Mesenteric fat pad (tissue), 1 donor: Measurements from ENCODE around the gene DYNLL2. TPM values are rescaled to one million over a fixed set of nuclear protein-coding genes. Genes with fewer than 3 reads are reported as not detected.
"Not testable (repeated sequence)": the region's sequence is repeated elsewhere in the genome, so short reads cannot be mapped to it uniquely, and the experiment has no call there.

ENCODE experiments used
- DNase-seq: peaks from one replicate; pipeline ENCODE4 v3.0.0-alpha.2; 2020; ENCODE audit warnings: low spot score
- total RNA-seq: library from RNA; stranded (reverse); fragmentation: NEBNext Ultra II Directional; extraction: Animal tissue kit (Norgen Biotek cat#: 25700); gene quantifications from one replicate; pipeline ENCODE4 v1.2.1, GENCODE V29; 2021
- donor health status: DM: yes; HTN: yes; CAD: no.

DYNLL2 gene
- total RNA-seq, 1 donor from 2014 or later: 32.2 TPM

GRCh38 chr17:58100506-58100905, 17.3 kb downstream of the DYNLL2 start:
- DNase-seq: no peak

GRCh38 chr17:58101898-58102297, 18.7 kb downstream of the DYNLL2 start:
- DNase-seq: not testable (repeated sequence)

GRCh38 chr17:58105093-58105492, 21.9 kb downstream of the DYNLL2 start:
- DNase-seq: no peak

- DNase-seq: no peak
Measured at GRCh38 chr17:58107306-58107705, 24.1 kb downstream of the DYNLL2 start.

- DNase-seq: no peak
Measured at GRCh38 chr17:58109197-58109596, 26.0 kb downstream of the DYNLL2 start.

- DNase-seq: no peak
Measured at GRCh38 chr17:58110012-58110411, 26.8 kb downstream of the DYNLL2 start.

GRCh38 chr17:58111676-58112075, 28.5 kb downstream of the DYNLL2 start:
- no peak for DNase-seq

GRCh38 chr17:58112970-58113631, 29.9 kb downstream of the DYNLL2 start:
- no peak for DNase-seq

GRCh38 chr17:58113947-58114346, 30.7 kb downstream of the DYNLL2 start:
- no peak for DNase-seq

- DNase-seq: no peak
Measured at GRCh38 chr17:58117382-58117781, 34.2 kb downstream of the DYNLL2 start.

GRCh38 chr17:58119491-58119890, 36.3 kb downstream of the DYNLL2 start:
- DNase-seq: no peak

- DNase-seq: no peak
Measured at GRCh38 chr17:58120195-58120822, 37.1 kb downstream of the DYNLL2 start.

- DNase-seq: no peak
Measured at GRCh38 chr17:58121925-58122324, 38.7 kb downstream of the DYNLL2 start.

GRCh38 chr17:58127846-58128245, 44.6 kb downstream of the DYNLL2 start:
- DNase-seq: no peak

- DNase-seq: not testable (repeated sequence)
Measured at GRCh38 chr17:58132697-58133096, 49.5 kb downstream of the DYNLL2 start.

- DNase-seq: no peak
Measured at GRCh38 chr17:58136669-58137279, 53.6 kb downstream of the DYNLL2 start.

GRCh38 chr17:58141505-58141904, 58.3 kb downstream of the DYNLL2 start:
- DNase-seq: no peak

GRCh38 chr17:58143335-58143734, 60.1 kb downstream of the DYNLL2 start:
- not testable (repeated sequence) for DNase-seq

GRCh38 chr17:58144801-58145200, 61.6 kb downstream of the DYNLL2 start:
- DNase-seq: no peak
